OCI-LY7 (cell line): ENCODE data around the gene DMXL2.

ENCODE experiments used
- EZH2phosphoT487 ChIP-seq: fragments of 200-600 bp; sonication (generic); IDR thresholded peaks from 2 replicates; pipeline ENCODE4 v1.6.1; 2018; ENCODE audit warnings: low read depth, borderline replicate concordance, mild to moderate bottlenecking, mixed run types, antibody characterized with exemption, low read length, moderate library complexity, mixed read lengths
- TF ChIP-seq, protein P1 (sequence below): fragments of 200-600 bp; sonication (generic); conservative IDR thresholded peaks from 2 replicates; pipeline ENCODE4 v1.5.1; 2014; ENCODE audit warnings: mild to moderate bottlenecking, antibody characterized with exemption, low read length, moderate library complexity, mixed read lengths

DNA sequence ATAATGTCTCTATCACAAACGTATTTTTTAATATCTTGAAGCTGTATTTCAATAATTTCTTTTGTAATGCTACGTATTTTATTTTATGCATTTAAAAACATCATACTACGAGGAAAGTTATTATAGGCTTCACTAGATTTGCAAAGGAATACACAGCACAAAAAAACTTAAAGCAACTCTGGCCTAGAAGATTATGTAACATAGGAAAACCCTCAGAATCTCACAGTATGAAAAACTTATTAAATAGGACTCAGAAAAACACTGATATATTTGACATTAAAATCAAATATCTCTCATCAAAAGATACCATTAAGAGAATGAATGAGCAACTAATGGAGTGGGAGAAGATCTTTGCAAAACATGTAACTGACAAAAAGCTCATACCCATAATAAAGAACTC is 63.7 kb downstream of the DMXL2 start:
- TF ChIP-seq, protein P1, sequence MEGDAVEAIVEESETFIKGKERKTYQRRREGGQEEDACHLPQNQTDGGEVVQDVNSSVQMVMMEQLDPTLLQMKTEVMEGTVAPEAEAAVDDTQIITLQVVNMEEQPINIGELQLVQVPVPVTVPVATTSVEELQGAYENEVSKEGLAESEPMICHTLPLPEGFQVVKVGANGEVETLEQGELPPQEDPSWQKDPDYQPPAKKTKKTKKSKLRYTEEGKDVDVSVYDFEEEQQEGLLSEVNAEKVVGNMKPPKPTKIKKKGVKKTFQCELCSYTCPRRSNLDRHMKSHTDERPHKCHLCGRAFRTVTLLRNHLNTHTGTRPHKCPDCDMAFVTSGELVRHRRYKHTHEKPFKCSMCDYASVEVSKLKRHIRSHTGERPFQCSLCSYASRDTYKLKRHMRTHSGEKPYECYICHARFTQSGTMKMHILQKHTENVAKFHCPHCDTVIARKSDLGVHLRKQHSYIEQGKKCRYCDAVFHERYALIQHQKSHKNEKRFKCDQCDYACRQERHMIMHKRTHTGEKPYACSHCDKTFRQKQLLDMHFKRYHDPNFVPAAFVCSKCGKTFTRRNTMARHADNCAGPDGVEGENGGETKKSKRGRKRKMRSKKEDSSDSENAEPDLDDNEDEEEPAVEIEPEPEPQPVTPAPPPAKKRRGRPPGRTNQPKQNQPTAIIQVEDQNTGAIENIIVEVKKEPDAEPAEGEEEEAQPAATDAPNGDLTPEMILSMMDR, result no peak
- TF ChIP-seq EZH2phosphoT487, result no peak
